IPS DF 6.9 (cell line): ENCODE data around the gene RASEF.

Experiments used
- DNase-seq: peaks from one replicate; pipeline ENCODE4 v3.0.0-alpha.2; 2013; ENCODE audit warnings: low read depth, low spot score
- H3K27ac ChIP-seq: one replicate; pipeline ENCODE4 v1.5.1; 2013; ENCODE audit warnings: low read length, control low read depth
- H3K27me3 ChIP-seq: 2 replicates; pipeline ENCODE4 v1.6.1; 2013; ENCODE audit warnings: mild to moderate bottlenecking, low read length; ENCODE audit not compliant: control insufficient read depth, insufficient read depth
- H3K36me3 ChIP-seq: 2 replicates; pipeline ENCODE4 v1.6.1; 2013; ENCODE audit warnings: low read length; ENCODE audit not compliant: control insufficient read depth, insufficient read depth
- H3K4me1 ChIP-seq: 2 replicates; pipeline ENCODE4 v1.6.1; 2013; ENCODE audit warnings: low read length; ENCODE audit not compliant: control insufficient read depth, insufficient read depth
- H3K4me3 ChIP-seq: 2 replicates; pipeline ENCODE4 v1.5.1; 2013; ENCODE audit warnings: mild to moderate bottlenecking, low read length
- H3K9me3 ChIP-seq: 2 replicates; pipeline ENCODE4 v1.6.1; 2013; ENCODE audit warnings: low read length, inconsistent platforms; ENCODE audit not compliant: control insufficient read depth, insufficient read depth
- WGBS: extraction: QIAGEN DNeasy Blood & Tissue Kit; methylation state at CpG from one replicate; pipeline ENCODE4 v1.1.7; 2013; ENCODE audit warnings: mixed read lengths, missing lambda C conversion rate; ENCODE audit not compliant: insufficient read length, insufficient coverage; 5-methylcytosine and 5-hydroxymethylcytosine counted together

RASEF gene

GRCh38 chr9:82972446-82972845, 90.5 kb downstream of the RASEF start:
- H3K27me3 ChIP-seq: no peaks in the 10 kb centered on the region
- no CpG with 5 or more reads among the region's 3 CpGs for WGBS
- DNase-seq: no peak

DNA sequence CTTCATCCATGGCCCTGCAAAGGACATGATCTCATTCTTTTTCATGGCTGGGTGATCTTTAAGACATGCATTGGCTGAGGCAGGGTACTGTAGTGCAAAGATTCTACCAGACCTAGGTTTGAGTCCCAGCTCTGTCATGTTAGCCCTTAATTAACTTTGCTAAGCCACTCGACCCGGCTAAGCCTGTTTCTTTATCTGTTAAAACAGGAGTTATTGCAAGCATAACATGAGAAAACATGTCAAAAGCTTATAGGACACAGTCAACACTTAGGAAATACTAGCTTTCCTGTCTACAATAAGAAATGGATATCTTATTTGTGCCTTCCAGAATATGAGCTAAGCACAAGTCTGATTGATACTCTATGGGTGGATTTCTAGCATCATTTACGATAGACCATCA, 92.6 kb downstream of the RASEF start:
- H3K27me3 ChIP-seq: no peaks in the 10 kb centered on the region
- WGBS: no CpG with 5 or more reads among the region's 3 CpGs

More at GRCh38 chr9:82972446-82972845, 90.5 kb downstream of the RASEF start:
- Histone ChIP-seq H3K9me3 (peaks cover 2% of the 10 kb centered on the region; the same call in 1 of the 2 replicates), H3K4me1 (no peaks in the 10 kb centered on the region), H3K4me3 (no peak overlapping the region), H3K36me3 (no peaks in the 10 kb centered on the region), H3K27ac (no peak overlapping the region)

DNA sequence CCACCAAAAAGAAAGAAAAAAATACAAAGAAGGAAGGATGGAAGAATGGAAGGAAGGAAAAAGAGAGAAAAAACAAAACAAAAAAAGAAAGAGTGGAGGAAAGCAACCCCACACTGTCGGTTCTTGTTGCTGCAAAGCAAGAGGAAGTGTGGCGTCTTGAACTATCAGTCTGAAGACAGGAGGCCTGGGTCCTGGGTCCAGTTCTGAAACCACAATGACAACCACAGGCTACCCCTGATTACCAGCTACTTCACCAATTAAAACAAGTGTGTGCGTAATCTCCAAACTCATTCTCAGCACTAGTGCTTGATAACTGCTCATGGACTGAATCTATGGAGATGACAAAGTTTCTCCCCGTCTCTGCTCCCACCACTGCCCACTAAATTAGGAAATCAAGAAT, 93.7 kb downstream of the RASEF start:
- H3K9me3 ChIP-seq: no peaks in the 10 kb centered on the region
- WGBS: no CpG with 5 or more reads among the region's 4 CpGs

More for the DNA sequence above, 92.6 kb downstream of the RASEF start:
- Histone ChIP-seq H3K27ac (no peak overlapping the region), H3K36me3 (no peaks in the 10 kb centered on the region), H3K4me3 (no peak overlapping the region), H3K9me3 (no peaks in the 10 kb centered on the region), H3K4me1 (no peaks in the 10 kb centered on the region)
- DNase-seq: no peak

DNA sequence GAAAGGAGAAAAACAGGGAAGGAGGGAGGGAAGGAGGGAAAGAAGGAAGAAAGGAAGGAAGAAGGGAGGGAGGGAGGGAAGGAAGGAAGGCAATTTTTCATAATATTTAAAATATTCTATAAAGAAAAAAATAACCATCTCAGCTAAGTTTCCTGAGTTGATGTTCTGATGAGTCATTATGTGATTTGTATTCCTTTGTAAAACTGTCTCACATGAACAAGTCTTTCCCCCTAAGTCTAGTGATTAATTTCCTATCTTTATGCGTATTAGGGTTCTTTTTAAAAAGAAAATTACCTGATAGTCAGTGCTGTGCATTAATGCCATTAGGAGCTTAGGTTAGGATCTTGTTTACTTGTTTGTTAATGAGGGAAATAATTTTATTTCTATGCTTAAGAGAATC, 94.1 kb downstream of the RASEF start:
- H3K27me3 ChIP-seq: no peaks in the 10 kb centered on the region
- H3K27ac ChIP-seq: no peak overlapping the region
- H3K4me1 ChIP-seq: no peaks in the 10 kb centered on the region
- no peak for DNase-seq
- no peaks in the 10 kb centered on the region for H3K36me3 ChIP-seq
- no CpG with 5 or more reads among the region's 1 CpG for WGBS
- no peak overlapping the region for H3K4me3 ChIP-seq
- no peaks in the 10 kb centered on the region for H3K9me3 ChIP-seq

More for the DNA sequence above, 93.7 kb downstream of the RASEF start:
- H3K4me3 ChIP-seq: no peak overlapping the region
- DNase-seq: no peak
- no peaks in the 10 kb centered on the region for H3K36me3 ChIP-seq
- no peak overlapping the region for H3K27ac ChIP-seq
- no peaks in the 10 kb centered on the region for H3K4me1 ChIP-seq
- no peaks in the 10 kb centered on the region for H3K27me3 ChIP-seq

DNA sequence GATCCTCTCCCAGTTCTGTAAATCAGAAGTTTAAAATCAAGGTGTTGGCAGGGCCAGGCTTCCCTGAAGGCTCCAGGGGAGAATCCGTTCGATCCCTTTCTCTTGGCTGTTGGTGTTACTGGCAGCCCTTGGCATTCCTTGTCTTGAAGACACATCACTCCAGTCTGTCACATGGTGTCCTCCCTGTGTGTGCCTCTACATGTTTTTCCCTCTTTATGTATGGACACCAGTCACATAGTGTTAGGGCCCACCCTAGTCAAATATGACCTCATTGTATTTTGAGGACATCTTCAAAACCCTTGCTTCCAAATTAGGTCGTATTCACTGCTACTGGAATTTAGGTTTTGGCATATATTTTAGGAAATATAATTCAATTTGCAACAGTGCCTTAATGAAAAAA, 94.6 kb downstream of the RASEF start:
- Histone ChIP-seq H3K4me1 (no peaks in the 10 kb centered on the region), H3K36me3 (no peaks in the 10 kb centered on the region), H3K4me3 (no peak overlapping the region), H3K27ac (no peak overlapping the region), H3K27me3 (no peaks in the 10 kb centered on the region), H3K9me3 (no peaks in the 10 kb centered on the region)
- no CpG with 5 or more reads among the region's 3 CpGs for WGBS
- no peak for DNase-seq

DNA sequence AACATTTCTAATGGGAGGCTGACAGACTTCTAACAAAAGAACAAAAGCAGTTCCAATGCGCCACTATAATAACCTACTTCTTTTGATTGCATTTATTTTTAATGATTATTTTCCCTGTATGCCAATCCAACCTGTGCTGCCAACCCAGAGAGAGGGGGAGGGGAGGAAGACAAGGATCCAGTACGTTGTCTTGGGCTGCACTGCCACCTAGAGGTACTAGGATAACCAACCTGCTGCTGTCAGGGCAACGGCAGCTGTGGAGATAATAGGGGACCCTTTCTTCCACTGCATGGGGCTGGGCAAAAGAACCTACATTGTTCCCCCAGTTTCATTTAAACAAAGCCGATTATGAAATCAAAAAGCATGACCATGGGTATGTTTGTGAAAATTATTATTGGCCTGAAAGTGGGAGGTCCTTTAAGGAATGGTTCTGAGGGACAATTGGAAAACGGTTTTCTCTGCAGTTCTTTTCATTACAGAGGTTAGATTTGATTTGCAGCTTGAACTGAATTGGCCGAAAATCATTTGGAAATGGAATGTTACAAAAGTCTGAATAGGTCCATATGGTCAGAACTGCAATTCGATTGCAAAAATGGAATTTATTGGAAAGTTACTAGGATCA, 101.3 kb downstream of the RASEF start:
- no peaks in the 10 kb centered on the region; the same call in 1 of the 2 replicates for H3K4me1 ChIP-seq
- H3K4me3 ChIP-seq: no peak overlapping the region
- H3K36me3 ChIP-seq: no peaks in the 10 kb centered on the region
- WGBS: no CpG with 5 or more reads among the region's 7 CpGs
- H3K27ac ChIP-seq: no peak overlapping the region
- no peaks in the 10 kb centered on the region for H3K27me3 ChIP-seq
- peak; percentile 91 for DNase-seq
- H3K9me3 ChIP-seq: no peaks in the 10 kb centered on the region

DNA sequence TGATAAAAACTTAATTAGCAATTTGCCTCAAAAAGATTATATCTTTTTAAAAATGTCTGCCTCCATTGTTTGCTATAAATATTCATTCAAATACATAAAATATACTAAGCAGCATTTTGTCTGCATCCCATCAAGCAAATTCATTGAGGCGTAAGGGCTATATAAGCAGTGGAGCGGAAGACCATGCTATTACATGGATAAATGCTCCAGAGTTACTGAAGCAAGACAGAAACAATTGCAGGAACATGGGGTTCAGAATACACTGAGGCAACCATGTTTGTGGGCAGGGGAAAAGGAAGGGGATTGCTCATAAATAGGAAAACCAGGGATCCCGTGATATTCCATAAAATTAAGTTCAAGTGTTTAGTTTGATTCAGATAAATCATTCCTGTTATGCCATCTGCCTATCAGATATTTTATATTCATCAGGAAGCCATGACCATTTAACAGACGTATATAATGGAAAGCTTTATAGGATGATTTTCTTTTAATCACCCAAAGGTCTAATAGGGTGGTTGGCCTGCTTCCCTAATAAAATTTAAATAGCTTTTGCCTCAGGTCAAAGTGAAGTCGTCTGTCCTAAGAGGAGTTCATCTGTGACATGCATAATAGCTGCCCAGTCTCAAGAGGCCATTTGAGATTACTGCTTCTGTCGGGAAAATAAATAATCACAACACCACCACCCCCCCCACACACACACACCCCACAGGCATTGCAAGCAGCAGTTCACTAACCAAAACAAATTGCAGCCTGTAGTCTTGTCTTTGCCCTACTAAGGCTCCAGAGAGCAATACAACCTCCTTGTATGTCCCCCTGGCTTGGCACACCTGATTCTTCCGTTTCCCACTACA, 105.2 kb downstream of the RASEF start:
- H3K27me3 ChIP-seq: no peaks in the 10 kb centered on the region
- no CpG with 5 or more reads among the region's 7 CpGs for WGBS

DNA sequence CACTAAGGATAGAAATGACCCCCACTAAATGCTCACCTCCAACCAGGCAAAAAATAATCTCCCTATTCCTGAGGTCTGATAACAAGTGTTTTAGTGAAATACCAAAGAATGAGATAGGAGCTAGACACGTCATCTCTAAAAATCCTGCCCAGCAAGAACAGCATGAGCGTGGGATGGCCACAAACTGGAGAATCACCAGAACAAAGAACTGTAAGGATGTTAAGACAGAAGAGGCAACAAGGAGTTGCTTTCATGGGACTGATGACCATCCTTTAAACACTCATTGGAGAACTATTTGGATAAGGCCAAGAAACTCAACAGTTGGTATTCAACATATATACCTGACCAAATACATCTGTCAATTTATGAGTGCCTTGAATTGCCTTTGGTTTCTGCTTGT, 113.7 kb downstream of the RASEF start:
- Histone ChIP-seq H3K9me3 (no peaks in the 10 kb centered on the region), H3K36me3 (no peaks in the 10 kb centered on the region), H3K27ac (no peak overlapping the region), H3K4me3 (no peak overlapping the region), H3K27me3 (no peaks in the 10 kb centered on the region), H3K4me1 (no peaks in the 10 kb centered on the region)
- DNase-seq: no peak
- WGBS: no CpG with 5 or more reads among the region's 2 CpGs

More for the DNA sequence above, 105.2 kb downstream of the RASEF start:
- Histone ChIP-seq H3K36me3 (no peaks in the 10 kb centered on the region), H3K27ac (no peak overlapping the region), H3K9me3 (no peaks in the 10 kb centered on the region), H3K4me1 (no peaks in the 10 kb centered on the region; the same call in 1 of the 2 replicates), H3K4me3 (no peak overlapping the region)
- no peak for DNase-seq

- H3K9me3 ChIP-seq: no peaks in the 10 kb centered on the region
- WGBS: no CpG with 5 or more reads among the region's 7 CpGs
- DNase-seq: no peak
- no peaks in the 10 kb centered on the region for H3K4me1 ChIP-seq
- H3K4me3 ChIP-seq: no peak overlapping the region
- no peaks in the 10 kb centered on the region for H3K27me3 ChIP-seq
- H3K27ac ChIP-seq: no peak overlapping the region
- no peaks in the 10 kb centered on the region for H3K36me3 ChIP-seq
These were observed 122.6 kb downstream of the RASEF start for GRCh38 chr9:82940376-82940775.

DNA sequence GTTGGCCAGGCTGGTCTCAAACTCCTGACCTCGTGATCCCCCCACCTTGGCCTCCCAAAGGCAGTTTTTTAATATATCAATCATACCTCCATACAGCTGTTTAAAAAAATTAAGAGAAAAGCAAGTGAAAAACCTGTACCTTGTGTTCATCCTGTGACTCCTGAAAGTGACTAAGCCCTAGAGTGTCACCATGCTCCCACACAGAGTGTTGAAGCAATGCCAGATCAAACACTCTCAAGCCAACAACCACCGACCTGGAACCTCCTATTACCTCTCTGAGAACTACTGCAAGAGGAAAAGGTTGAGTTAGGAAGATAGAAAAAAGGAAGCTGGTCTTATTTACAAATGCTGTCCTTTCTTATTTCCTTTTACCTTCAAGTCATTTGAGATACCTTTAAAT, 123.5 kb downstream of the RASEF start:
- Histone ChIP-seq H3K9me3 (no peaks in the 10 kb centered on the region), H3K27me3 (no peaks in the 10 kb centered on the region), H3K36me3 (no peaks in the 10 kb centered on the region), H3K27ac (no peak overlapping the region), H3K4me1 (no peaks in the 10 kb centered on the region; the same call in 1 of the 2 replicates), H3K4me3 (no peak overlapping the region)
- WGBS: no CpG with 5 or more reads among the region's 2 CpGs
- DNase-seq: no peak
